Osteoblast (primary cell): ENCODE data around the gene CNKSR3. TPM values are rescaled to one million over a fixed set of nuclear protein-coding genes. Genes with fewer than 3 reads are reported as not detected.

Experiments
- DNase-seq: peaks from one replicate; pipeline ENCODE4 v3.0.0; 2011; ENCODE audit warnings: low spot score, mixed read lengths; ENCODE audit not compliant: insufficient read length; ENCODE audit errors: missing footprints
- H2AFZ ChIP-seq: 2 replicates; pipeline ENCODE4 v1.6.0; 2011; ENCODE audit warnings: mild to moderate bottlenecking, low read length
- H3K27ac ChIP-seq: 2 replicates; pipeline ENCODE4 v1.5.1; 2011; ENCODE audit warnings: mild to moderate bottlenecking, low read depth, low read length, moderate library complexity
- H3K27me3 ChIP-seq: 2 replicates; pipeline ENCODE4 v1.6.0; 2012; ENCODE audit warnings: mild to moderate bottlenecking, control low read depth, inconsistent platforms, low read length, moderate library complexity; ENCODE audit not compliant: insufficient read depth
- H3K36me3 ChIP-seq: 2 replicates; pipeline ENCODE4 v1.5.1; 2011; ENCODE audit warnings: mild to moderate bottlenecking, low read length, control low read depth, moderate library complexity; ENCODE audit not compliant: insufficient read depth
- H3K4me1 ChIP-seq: 2 replicates; pipeline ENCODE4 v1.5.1; 2011; ENCODE audit warnings: mild to moderate bottlenecking, low read length, control low read depth, moderate library complexity; ENCODE audit not compliant: insufficient read depth
- H3K4me2 ChIP-seq: 2 replicates; pipeline ENCODE4 v1.6.0; 2011; ENCODE audit warnings: mild to moderate bottlenecking, low read length; ENCODE audit not compliant: insufficient read depth
- H3K4me3 ChIP-seq: fragments of 200-600 bp; sonication (generic); 3 replicates; pipeline ENCODE4 v1.5.1; 2012; ENCODE audit warnings: mild to moderate bottlenecking, low read length, inconsistent platforms; ENCODE audit not compliant: insufficient read depth
- H3K79me2 ChIP-seq: 2 replicates; pipeline ENCODE4 v1.6.0; 2012; ENCODE audit warnings: mild to moderate bottlenecking, low read length, control low read depth, inconsistent platforms; ENCODE audit not compliant: insufficient read depth
- H3K9me3 ChIP-seq: 2 replicates; pipeline ENCODE4 v1.5.1; 2011; ENCODE audit warnings: low read depth, low read length, control low read depth
- H4K20me1 ChIP-seq: 2 replicates; pipeline ENCODE4 v1.6.0; 2012; ENCODE audit warnings: mild to moderate bottlenecking, low read length, control low read depth; ENCODE audit not compliant: insufficient read depth
- CTCF ChIP-seq: IDR thresholded peaks from 2 replicates; pipeline ENCODE4 v1.5.1; 2011; ENCODE audit warnings: mild to moderate bottlenecking, low read depth, low read length, moderate library complexity; ENCODE audit errors: extremely low read depth
- total RNA-seq: library from RNA; depleted of rRNA; stranded (reverse); fragments of >200 nt; gene quantifications from 2 replicates; pipeline ENCODE4 v1.2.3, GENCODE V29; 2012

CNKSR3 gene
- total RNA-seq, 1 donor = 5.4 TPM

- no peak overlapping the region for H3K27ac ChIP-seq
- no peak overlapping the region for H3K4me3 ChIP-seq
- H3K79me2 ChIP-seq = no peaks in the 10 kb centered on the region
- H3K27me3 ChIP-seq = no peaks in the 10 kb centered on the region
- TF ChIP-seq CTCF = no peak
- no peaks in the 10 kb centered on the region for H4K20me1 ChIP-seq
- H3K4me2 ChIP-seq = no peak overlapping the region
- no peaks in the 10 kb centered on the region for H3K9me3 ChIP-seq
- no peak overlapping the region for H2AFZ ChIP-seq
- no peaks in the 10 kb centered on the region for H3K36me3 ChIP-seq
- H3K4me1 ChIP-seq = no peaks in the 10 kb centered on the region
- DNase-seq = no peak
Measured at GRCh38 chr6:154359679-154360078, 150.8 kb downstream of the CNKSR3 start.

- peak overlapping the region; percentile 30 for H3K4me3 ChIP-seq
- H2AFZ ChIP-seq = peak overlapping the region; percentile 56
- no peak overlapping the region for H3K27ac ChIP-seq
- no peaks in the 10 kb centered on the region for H3K9me3 ChIP-seq
- no peaks in the 10 kb centered on the region for H3K4me1 ChIP-seq
- DNase-seq = no peak
- no peaks in the 10 kb centered on the region for H3K36me3 ChIP-seq
- TF ChIP-seq CTCF = no peak
- no peaks in the 10 kb centered on the region for H3K27me3 ChIP-seq
- peak overlapping the region; percentile 65 for H3K4me2 ChIP-seq
- no peaks in the 10 kb centered on the region for H4K20me1 ChIP-seq
- H3K79me2 ChIP-seq = no peaks in the 10 kb centered on the region
Measured at GRCh38 chr6:154359161-154359574, 151.3 kb downstream of the CNKSR3 start.

- Histone ChIP-seq H3K4me1 (no peaks in the 10 kb centered on the region), H3K27me3 (no peaks in the 10 kb centered on the region), H3K4me3 (no peak overlapping the region), H3K9me3 (no peaks in the 10 kb centered on the region), H3K36me3 (no peaks in the 10 kb centered on the region), H4K20me1 (no peaks in the 10 kb centered on the region), H3K79me2 (no peaks in the 10 kb centered on the region), H3K27ac (no peak overlapping the region), H2AFZ (no peak overlapping the region), H3K4me2 (no peak overlapping the region)
- peak; percentile 59 for DNase-seq
- TF ChIP-seq CTCF = no peak
Measured at GRCh38 chr6:154358019-154358545, 152.4 kb downstream of the CNKSR3 start.

- H3K27ac ChIP-seq = no peak within 1 kb of the TSS
- TF ChIP-seq CTCF = no peak
- no peak for DNase-seq
- H3K27me3 ChIP-seq = no peaks in the 10 kb centered on the region
- H3K79me2 ChIP-seq = no peaks in the 10 kb centered on the region
- no peaks in the 10 kb centered on the region for H3K36me3 ChIP-seq
- no peak within 1 kb of the TSS for H3K4me2 ChIP-seq
- H3K4me1 ChIP-seq = no peaks in the 10 kb centered on the region
- H3K9me3 ChIP-seq = no peaks in the 10 kb centered on the region
- no peak within 1 kb of the TSS for H2AFZ ChIP-seq
- no peak within 1 kb of the TSS for H3K4me3 ChIP-seq
- H4K20me1 ChIP-seq = no peaks in the 10 kb centered on the region
Measured at GRCh38 chr6:154356690-154357089, 153.8 kb downstream of the CNKSR3 start, which contains the start of gene IPCEF1. Gene IPCEF1 (minus strand): TSS chr6:154356803. CDS start chr6:154265947, 90,856 bp downstream.
